HG03139 (cell line): ENCODE results near the gene PAM.
"Not testable (repeated sequence)": the region's sequence is repeated elsewhere in the genome, so short reads cannot be mapped to it uniquely, and the experiment has no call there.

Experiments
- ATAC-seq: cut with Tn5 transposase; IDR thresholded peaks from one replicate; pipeline ENCODE4 v1.9.1; 2021; ENCODE audit not compliant: unreplicated experiment

Gene PAM

GRCh38 chr5:103035701-103036100 lies 280.6 kb downstream of the PAM start:
- ATAC-seq = no peak

DNA sequence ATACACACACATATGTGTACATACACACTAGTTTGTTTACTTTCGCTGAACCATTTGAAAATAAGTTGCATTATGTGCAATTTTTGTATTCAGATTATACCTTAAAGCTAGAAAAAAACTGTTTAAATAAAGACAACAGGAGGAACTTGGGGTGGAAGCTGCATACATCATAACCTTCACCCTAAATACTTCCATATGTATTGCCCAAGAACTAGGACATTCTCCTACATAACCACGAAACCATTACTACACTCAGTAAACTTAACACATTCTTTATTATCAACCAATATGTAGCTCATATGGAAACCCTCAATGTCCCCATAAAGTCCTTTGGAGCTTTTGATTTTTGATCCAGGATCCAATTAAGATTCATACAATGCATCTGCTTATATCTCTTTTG lies 281.5 kb downstream of the PAM start:
- ATAC-seq = no peak

- no peak for ATAC-seq
These were observed 282.8 kb downstream of the PAM start for GRCh38 chr5:103037673-103038455.

DNA sequence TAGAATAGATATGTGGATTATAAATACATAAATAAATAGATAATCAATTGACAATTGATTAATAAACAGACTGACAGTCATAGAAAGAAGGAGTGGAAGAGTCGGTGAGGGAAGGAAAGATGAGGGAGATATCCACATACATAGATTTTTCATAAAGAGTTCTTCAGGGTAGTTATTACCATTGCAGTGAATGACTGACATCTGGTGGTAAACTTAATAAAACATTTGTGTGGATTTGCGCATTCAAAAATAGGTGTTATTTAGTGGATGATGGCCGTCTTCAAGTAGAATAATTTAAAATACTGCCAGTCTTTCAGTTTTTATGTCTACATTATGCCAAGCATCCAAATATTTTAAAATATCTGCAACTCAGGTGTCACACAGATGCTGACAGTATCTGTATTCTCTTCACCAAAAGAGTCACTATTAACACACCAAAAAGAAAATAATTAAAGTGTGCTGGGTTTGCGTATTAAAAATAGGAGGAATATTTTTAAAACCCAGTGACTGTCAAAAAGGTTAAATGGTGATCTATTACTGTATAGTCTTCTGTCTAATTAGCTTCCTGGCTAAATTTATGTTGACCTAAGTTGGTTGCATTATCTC lies 286.1 kb downstream of the PAM start:
- no peak for ATAC-seq

DNA sequence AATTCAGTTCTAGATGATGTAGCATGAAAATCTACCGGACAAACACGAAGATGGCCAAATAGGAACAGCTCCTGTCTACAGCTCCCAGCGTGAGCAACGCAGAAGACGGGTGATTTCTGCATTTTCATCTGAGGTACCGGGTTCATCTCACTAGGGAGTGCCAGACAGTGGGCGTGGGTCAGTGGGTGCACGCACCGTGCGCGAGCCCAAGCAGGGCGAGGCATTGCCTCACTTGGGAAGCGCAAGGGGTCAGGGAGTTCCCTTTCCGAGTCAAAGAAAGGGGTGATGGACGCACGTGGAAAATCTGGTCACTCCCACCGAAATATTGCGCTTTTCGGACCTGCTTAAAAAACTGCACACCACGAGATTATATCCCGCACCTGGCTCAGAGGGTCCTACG lies 291.6 kb downstream of the PAM start:
- not testable (repeated sequence) for ATAC-seq

- ATAC-seq = no peak
These were observed 302.4 kb downstream of the PAM start for GRCh38 chr5:103057208-103058130.

- no peak for ATAC-seq
These were observed 304.4 kb downstream of the PAM start for GRCh38 chr5:103059525-103059924.

- no peak for ATAC-seq
These were observed 305.4 kb downstream of the PAM start for GRCh38 chr5:103060424-103060954.

DNA sequence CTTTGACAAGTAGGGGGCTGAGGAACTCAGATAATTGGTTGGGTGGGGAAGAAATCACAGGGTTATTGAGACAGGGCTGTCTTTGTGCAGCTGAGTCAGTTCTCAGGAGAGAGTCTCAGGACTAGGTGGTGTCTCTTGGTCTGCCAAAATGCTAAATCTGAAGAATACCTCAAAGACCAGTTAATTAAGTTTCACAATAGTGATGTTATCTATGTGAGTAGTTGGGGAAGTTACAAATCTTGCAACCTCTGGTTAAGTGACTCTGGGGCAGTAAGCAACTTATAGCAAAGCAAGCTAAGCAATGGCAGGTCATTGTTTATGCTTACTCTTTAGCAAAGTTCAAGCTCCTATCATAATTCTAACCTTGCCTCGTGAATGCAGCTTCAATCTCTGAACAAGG lies 311.2 kb downstream of the PAM start:
- no peak for ATAC-seq

- not testable (repeated sequence) for ATAC-seq
These were observed 318.4 kb downstream of the PAM start for GRCh38 chr5:103073500-103073899.

DNA sequence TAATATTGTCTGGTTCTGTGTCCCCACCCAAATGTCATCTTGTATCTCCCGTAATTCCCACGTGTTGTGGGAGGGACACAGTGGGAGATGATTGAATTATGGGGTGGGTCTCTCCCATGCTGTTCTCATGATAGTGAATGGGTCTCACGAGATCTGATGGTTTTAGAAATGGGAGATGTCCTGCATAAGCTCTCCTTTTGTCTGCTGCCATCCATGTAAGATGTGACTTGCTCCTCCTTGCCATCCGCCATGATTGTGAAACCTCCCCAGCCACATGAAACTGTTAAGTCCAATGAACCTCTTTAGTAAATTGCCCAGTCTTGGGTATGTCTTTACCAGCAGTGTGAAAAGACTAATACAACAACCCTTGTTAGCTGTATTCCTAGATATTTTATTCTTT lies 320.3 kb downstream of the PAM start:
- no peak for ATAC-seq
